Caco-2 (cell line): Measurements from ENCODE around the gene WASHC4. TPM values are rescaled to one million over a fixed set of nuclear protein-coding genes. Genes with fewer than 3 reads are reported as not detected.

Source experiments
- BruUV-seq: library from RNA; stranded (reverse); fragments of 400-500 nt; replicated peaks from 2 replicates; lab custom pipeline; 2021; lab: Mats Ljungman, UMichigan
- CTCF ChIA-PET: fragments of 300-600 bp; sonication (Branson Sonifier 250); formaldehyde crosslinking; loops from one replicate; lab custom pipeline; 2022; ENCODE audit warnings: antibody characterized with exemption; lab: Charles Lee
- POLR2A ChIA-PET: fragments of 300-600 bp; sonication (Branson Sonifier 250); formaldehyde crosslinking; loops from one replicate; lab custom pipeline; 2022; ENCODE audit warnings: antibody characterized with exemption; lab: Charles Lee
- DNase-seq, 2 experiments: peaks; one replicate each; pipeline versions ENCODE4 v3.0.0 to v3.0.0-alpha.2; 2020 to 2022
- H3K27me3 ChIP-seq: replicated peaks from 2 replicates; pipeline ENCODE4 v1.6.0; 2011; ENCODE audit warnings: low read length; ENCODE audit not compliant: control insufficient read depth, insufficient read depth
- H3K36me3 ChIP-seq: 2 replicates; pipeline ENCODE4 v1.5.1; 2011; ENCODE audit warnings: low read length; ENCODE audit not compliant: control insufficient read depth, insufficient read depth
- H3K4me1 ChIP-seq: fragments of 250-450 bp; sonication (Bioruptor Pico); 2 replicates; pipeline ENCODE4 v1.5.1; 2020; ENCODE audit warnings: mild to moderate bottlenecking
- H3K4me3 ChIP-seq: 2 replicates; pipeline ENCODE4 v1.5.1; 2011; ENCODE audit warnings: low read depth, mild to moderate bottlenecking, control low read depth, low read length
- H3K9me3 ChIP-seq: fragments of 250-450 bp; sonication (Bioruptor Pico); 2 replicates; pipeline ENCODE4 v1.5.1; 2020; ENCODE audit warnings: mild to moderate bottlenecking, moderate library complexity
- H3K27ac Mint-ChIP-seq: one replicate; pipeline ENCODE4 v1.8.0; 2022; ENCODE audit warnings: mixed read lengths; ENCODE audit not compliant: unreplicated experiment
- H3K27me3 Mint-ChIP-seq: one replicate; pipeline ENCODE4 v1.8.0; 2022; ENCODE audit warnings: mixed read lengths; ENCODE audit not compliant: insufficient read depth, unreplicated experiment
- H3K36me3 Mint-ChIP-seq: one replicate; pipeline ENCODE4 v1.8.0; 2022; ENCODE audit warnings: mild to moderate bottlenecking, mixed read lengths; ENCODE audit not compliant: insufficient read depth, unreplicated experiment
- H3K4me1 Mint-ChIP-seq: one replicate; pipeline ENCODE4 v1.8.0; 2022; ENCODE audit warnings: low read depth, mixed read lengths; ENCODE audit not compliant: unreplicated experiment
- H3K4me3 Mint-ChIP-seq: one replicate; pipeline ENCODE4 v1.8.0; 2022; ENCODE audit warnings: mild to moderate bottlenecking, moderate library complexity, mixed read lengths; ENCODE audit not compliant: unreplicated experiment
- H3K9me3 Mint-ChIP-seq: one replicate; pipeline ENCODE4 v1.8.0; 2022; ENCODE audit warnings: mixed read lengths; ENCODE audit not compliant: unreplicated experiment
- CTCF ChIP-seq, 2 experiments: fragments of 200-600 bp in 1 of 2; IDR thresholded peaks; 1 replicate in 1 of 2; 2 replicates in 1 of 2; pipeline versions ENCODE4 v1.5.1 to v1.8.0; 2011 to 2022; ENCODE audit warnings: antibody characterized with exemption in 1 of 2, control low read depth in 1 of 2, inconsistent platforms in 1 of 2, low read depth in 1 of 2, low read length in 1 of 2, mild to moderate bottlenecking in 1 of 2, moderate library complexity in 1 of 2; ENCODE audit not compliant: insufficient read depth in 1 of 2, severe bottlenecking in 1 of 2, unreplicated experiment in 1 of 2
- intact Hi-C: fragments of 100-400 bp; cut with micrococcal nuclease; formaldehyde crosslinking; loops from one replicate; pipeline ENCODE4 v1.10.0; 2022; ENCODE audit not compliant: unreplicated experiment
- total RNA-seq: library from RNA; stranded (reverse); gene quantifications from 2 replicates; pipeline ENCODE4 v1.2.3, GENCODE V29; 2022

WASHC4 gene
- total RNA-seq, 1 experiment from 2014 or later: 41.0 TPM

- no TSS peak for BruUV-seq
Measured at GRCh38 chr12:105084251-105085250, 23.0 kb upstream of the WASHC4 start, which contains the start of gene ALDH1L2. TSS of gene ALDH1L2 (minus strand) at chr12:105084458. CDS start at chr12:105084436, 22 bp downstream.

GRCh38 chr12:105085501-105085900, 22.0 kb upstream of the WASHC4 start:
- intact Hi-C loops: no loop called here
- H3K36me3 Mint-ChIP-seq: no peaks in the 10 kb centered on the region
- DNase-seq: no peak
- H3K4me3 Mint-ChIP-seq: no peak overlapping the region
- peaks cover 17% of the 10 kb centered on the region for H3K9me3 Mint-ChIP-seq
- CTCF ChIA-PET: no interaction called here
- Histone ChIP-seq H3K9me3 (no peaks in the 10 kb centered on the region), H3K27me3 (no peaks in the 10 kb centered on the region), H3K36me3 (no peaks in the 10 kb centered on the region), H3K4me1 (peaks cover 6% of the 10 kb centered on the region; the same call in 1 of the 2 replicates), H3K4me3 (no peak overlapping the region)
- no peaks in the 10 kb centered on the region for H3K27me3 Mint-ChIP-seq
- H3K4me1 Mint-ChIP-seq: peaks cover 6% of the 10 kb centered on the region
- no peak for TF ChIP-seq CTCF (IDR thresholded peaks at IDR 0.05; ENCODE audit: insufficient read depth in 1 of 2, low read depth in 1 of 2, low read length in 1 of 2, severe bottlenecking in 1 of 2, unreplicated experiment in 1 of 2)
- POLR2A ChIA-PET: no interaction called here
- no TSS peak for BruUV-seq
- no peak overlapping the region for H3K27ac Mint-ChIP-seq

More at GRCh38 chr12:105084251-105085250, 23.0 kb upstream of the WASHC4 start, which contains the start of gene ALDH1L2:
- ChIA-PET POLR2A (interaction anchor here (0.6 kb wide), 5 partner anchors 25 to 778 kb away, joined by 4 to 6 read pairs (median 6); partner anchors contain the start of gene APPL2), CTCF (interaction anchor here (0.6 to 0.7 kb wide), 2 partner anchors 15 to 1372 kb away, joined by 3 to 7 read pairs; no protein-coding TSS in a partner anchor)
- Histone ChIP-seq H3K4me1 (peaks cover 6% of the 10 kb centered on the region; the same call in 1 of the 2 replicates), H3K36me3 (no peaks in the 10 kb centered on the region), H3K4me3 (peak within 1 kb of the TSS; percentile 51), H3K27me3 (no peaks in the 10 kb centered on the region), H3K9me3 (no peaks in the 10 kb centered on the region)
- intact Hi-C loops: loop anchor here (1.0 kb wide), 1 partner anchor 22 kb away; no protein-coding TSS in a partner anchor
- peak; percentile 86 to 87 for DNase-seq
- no peak for TF ChIP-seq CTCF (IDR thresholded peaks at IDR 0.05; ENCODE audit: insufficient read depth in 1 of 2, low read depth in 1 of 2, low read length in 1 of 2, severe bottlenecking in 1 of 2, unreplicated experiment in 1 of 2)
- Mint-ChIP-seq H3K4me3 (peak within 1 kb of the TSS; percentile 76), H3K4me1 (peaks cover 6% of the 10 kb centered on the region), H3K27ac (peak within 1 kb of the TSS; percentile 62), H3K36me3 (no peaks in the 10 kb centered on the region), H3K9me3 (peaks cover 17% of the 10 kb centered on the region), H3K27me3 (no peaks in the 10 kb centered on the region)

- Histone ChIP-seq H3K4me1 (no peaks in the 10 kb centered on the region; the same call in 1 of the 2 replicates), H3K36me3 (no peaks in the 10 kb centered on the region), H3K9me3 (peaks cover 3% of the 10 kb centered on the region; the same call in 1 of the 2 replicates), H3K27me3 (no peaks in the 10 kb centered on the region), H3K4me3 (no peak overlapping the region)
- Mint-ChIP-seq H3K4me1 (peaks cover 7% of the 10 kb centered on the region), H3K27ac (no peak overlapping the region), H3K36me3 (peaks cover 10% of the 10 kb centered on the region), H3K27me3 (no peaks in the 10 kb centered on the region), H3K4me3 (no peak overlapping the region), H3K9me3 (peaks cover 17% of the 10 kb centered on the region)
- intact Hi-C loops: no loop called here
- POLR2A ChIA-PET: no interaction called here
- CTCF ChIA-PET: no interaction called here
- DNase-seq: no peak
- BruUV-seq: no TSS peak
- TF ChIP-seq CTCF (IDR thresholded peaks at IDR 0.05; ENCODE audit: insufficient read depth in 1 of 2, low read depth in 1 of 2, low read length in 1 of 2, severe bottlenecking in 1 of 2, unreplicated experiment in 1 of 2): no peak
Measured at GRCh38 chr12:105089817-105090216, 17.7 kb upstream of the WASHC4 start.
